ENCODE results near the gene STEEP1. TPM values are rescaled to one million over a fixed set of nuclear protein-coding genes. Genes with fewer than 3 reads are reported as not detected.

The STEEP1 gene
- total RNA-seq (2012; rRNA removed): 22.7 and 28.4 TPM in 2 replicates

- peak within 1 kb of the TSS; percentile 84 for H3K4me3 ChIP-seq (ENCODE audit: low read length)
- H3K36me3 ChIP-seq (ENCODE audit: insufficient read depth, low read length): peaks cover 3% of the 10 kb centered on the region
- no peaks in the 10 kb centered on the region for H3K9me3 ChIP-seq (replicated peaks; ENCODE audit: low read length)
- H3K4me2 ChIP-seq (ENCODE audit: low read length): peak within 1 kb of the TSS; percentile 78
- H3K27me3 ChIP-seq (ENCODE audit: control insufficient read depth, insufficient read depth, low read length): no peaks in the 10 kb centered on the region
- H3K4me1 ChIP-seq (ENCODE audit: control insufficient read depth, insufficient read depth, low read length): no peaks in the 10 kb centered on the region
- peak within 1 kb of the TSS; percentile 83 for H3K9ac ChIP-seq (ENCODE audit: low read depth, low read length)
These were observed at the start of gene STEEP1 for GRCh38 chrX:119565107-119565663. STEEP1 (minus strand) TSS chrX:119565409; CDS start chrX:119565355, 54 bp downstream.

DNA sequence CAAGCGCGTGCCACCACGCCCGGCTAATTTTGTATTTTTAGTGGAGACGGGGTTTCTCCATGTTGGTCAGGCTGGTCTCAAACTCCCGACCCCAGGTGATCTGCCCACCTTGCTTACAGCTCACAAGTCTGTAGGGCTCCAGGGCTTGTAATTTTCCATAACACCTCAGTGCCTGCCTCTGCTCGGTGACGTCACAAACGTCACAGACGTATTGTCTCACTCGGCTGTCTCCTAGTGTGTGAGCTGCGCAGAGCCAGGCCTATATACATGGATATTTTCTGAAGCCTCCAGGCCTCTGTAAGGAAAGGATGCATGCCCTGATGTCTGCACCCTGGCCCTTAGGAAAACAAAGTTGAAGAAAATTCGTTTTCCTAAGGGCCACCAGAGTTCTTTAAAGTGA, 49.6 kb upstream of the STEEP1 start:
- Histone ChIP-seq H3K27me3 (ENCODE audit: control insufficient read depth, insufficient read depth, low read length) (no peaks in the 10 kb centered on the region), H3K4me3 (ENCODE audit: low read length) (no peak overlapping the region), H3K36me3 (ENCODE audit: insufficient read depth, low read length) (no peaks in the 10 kb centered on the region), H3K4me2 (ENCODE audit: low read length) (no peak overlapping the region), H3K9me3 (replicated peaks; ENCODE audit: low read length) (no peaks in the 10 kb centered on the region), H3K4me1 (ENCODE audit: control insufficient read depth, insufficient read depth, low read length) (no peaks in the 10 kb centered on the region), H3K9ac (ENCODE audit: low read depth, low read length) (no peak overlapping the region)

DNA sequence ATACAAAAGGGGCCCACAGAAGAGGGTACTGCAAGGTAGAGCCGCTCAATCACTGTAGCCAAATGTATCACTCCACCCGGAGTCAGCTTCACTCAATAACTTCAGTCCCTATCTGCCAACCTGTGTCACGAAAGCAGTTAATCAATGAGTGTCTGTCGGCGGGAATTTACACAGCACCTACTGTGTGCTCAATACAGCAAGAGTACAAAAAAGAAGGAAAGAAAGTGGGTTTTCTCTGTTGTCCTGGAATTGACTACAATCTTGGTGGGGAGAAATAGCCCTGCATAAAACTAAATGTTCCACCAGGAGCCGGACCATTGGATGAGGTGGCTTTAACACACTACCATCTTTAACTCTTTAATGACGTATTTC, 41.8 kb upstream of the STEEP1 start:
- Histone ChIP-seq H3K36me3 (ENCODE audit: insufficient read depth, low read length) (no peaks in the 10 kb centered on the region), H3K9me3 (replicated peaks; ENCODE audit: low read length) (no peaks in the 10 kb centered on the region), H3K4me2 (ENCODE audit: low read length) (peak overlapping the region; percentile 80), H3K4me3 (ENCODE audit: low read length) (peak overlapping the region; percentile 84), H3K4me1 (ENCODE audit: control insufficient read depth, insufficient read depth, low read length) (no peaks in the 10 kb centered on the region), H3K9ac (ENCODE audit: low read depth, low read length) (peak overlapping the region; percentile 91), H3K27me3 (ENCODE audit: control insufficient read depth, insufficient read depth, low read length) (no peaks in the 10 kb centered on the region)

DNA sequence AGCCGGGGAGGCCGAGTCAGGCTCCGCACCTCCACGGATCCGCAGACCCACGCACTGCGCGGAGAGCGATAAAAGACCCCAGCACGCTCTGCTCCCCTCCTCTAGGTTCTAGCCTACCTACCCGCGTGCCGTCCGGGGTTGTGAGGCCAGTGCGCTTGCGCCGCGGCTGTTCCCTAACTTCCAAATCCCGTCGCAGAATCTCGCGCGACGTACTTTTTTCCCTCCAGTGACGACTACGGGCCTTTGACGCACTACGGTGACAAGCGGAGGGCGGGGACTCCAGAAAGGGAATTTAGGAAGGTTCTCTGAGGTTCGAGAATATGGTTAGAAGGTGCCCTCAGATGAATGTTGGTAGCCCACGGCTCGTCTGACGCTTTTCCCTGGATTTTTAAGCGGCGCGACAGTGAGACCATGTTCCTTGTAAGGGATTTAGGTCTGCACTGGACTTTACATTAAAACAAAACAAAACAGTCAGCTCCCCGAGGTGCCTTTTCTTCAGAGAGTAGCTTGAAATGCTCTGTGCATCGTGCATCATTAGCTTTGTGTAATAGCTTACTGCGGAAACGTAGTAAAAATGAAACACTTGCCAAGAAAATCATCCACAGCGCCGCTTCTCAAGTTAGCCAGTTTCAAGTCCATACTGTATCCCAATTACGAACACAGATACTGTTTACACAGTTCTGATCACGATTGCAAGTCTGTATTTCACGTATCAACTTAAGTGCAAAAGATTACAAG, 41.2 kb upstream of the STEEP1 start, which contains the start of gene NKRF:
TSS of gene NKRF (minus strand) at position 145 of the 738 bp plus-strand sequence.
- H3K9me3 ChIP-seq (replicated peaks; ENCODE audit: low read length): no peaks in the 10 kb centered on the region
- H3K27me3 ChIP-seq (ENCODE audit: control insufficient read depth, insufficient read depth, low read length): no peaks in the 10 kb centered on the region
- H3K4me2 ChIP-seq (ENCODE audit: low read length): peak within 1 kb of the TSS; percentile 80
- H3K4me1 ChIP-seq (ENCODE audit: control insufficient read depth, insufficient read depth, low read length): no peaks in the 10 kb centered on the region
- H3K9ac ChIP-seq (ENCODE audit: low read depth, low read length): peak within 1 kb of the TSS; percentile 91
- peak within 1 kb of the TSS; percentile 84 for H3K4me3 ChIP-seq (ENCODE audit: low read length)
- H3K36me3 ChIP-seq (ENCODE audit: insufficient read depth, low read length): no peaks in the 10 kb centered on the region

GRCh38 chrX:119605464-119606279, 40.5 kb upstream of the STEEP1 start:
- H3K9ac ChIP-seq (ENCODE audit: low read depth, low read length): peak overlapping the region; percentile 91
- H3K36me3 ChIP-seq (ENCODE audit: insufficient read depth, low read length): no peaks in the 10 kb centered on the region
- peak overlapping the region; percentile 80 for H3K4me2 ChIP-seq (ENCODE audit: low read length)
- no peaks in the 10 kb centered on the region for H3K9me3 ChIP-seq (replicated peaks; ENCODE audit: low read length)
- no peaks in the 10 kb centered on the region for H3K4me1 ChIP-seq (ENCODE audit: control insufficient read depth, insufficient read depth, low read length)
- peak overlapping the region; percentile 84 for H3K4me3 ChIP-seq (ENCODE audit: low read length)
- H3K27me3 ChIP-seq (ENCODE audit: control insufficient read depth, insufficient read depth, low read length): no peaks in the 10 kb centered on the region

DNA sequence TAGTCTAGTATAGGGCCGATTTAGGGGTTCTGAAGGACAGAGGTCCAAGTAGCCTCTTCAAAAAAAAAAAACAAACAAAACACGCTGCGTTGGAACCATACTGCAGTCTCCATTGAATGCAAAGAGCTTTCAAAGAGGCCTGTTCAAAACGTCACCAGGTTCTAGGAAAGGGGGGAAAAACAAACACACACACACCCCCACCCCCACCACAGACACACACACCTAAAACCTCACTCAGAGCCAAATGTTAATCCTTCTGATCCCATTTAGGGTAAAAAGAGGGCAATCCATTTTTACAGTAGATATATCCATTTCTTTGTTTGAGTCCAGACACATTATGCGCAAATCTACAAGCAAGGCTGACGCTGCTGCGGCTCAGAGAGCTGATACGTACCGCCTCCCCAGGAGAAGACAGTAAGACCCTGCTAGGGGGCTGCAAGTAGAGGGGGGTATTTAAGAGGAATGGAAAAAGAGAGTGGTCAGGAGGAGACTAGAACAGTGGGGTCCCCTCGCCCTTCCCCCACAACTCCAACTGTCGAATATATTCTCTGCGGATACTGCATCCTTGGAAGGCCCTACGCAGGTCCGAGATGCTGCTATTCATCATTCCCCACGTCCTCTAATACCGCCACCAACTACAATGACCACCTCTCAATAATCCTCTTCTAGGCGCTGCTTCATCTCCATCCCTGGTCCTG, 39.7 kb upstream of the STEEP1 start:
- Histone ChIP-seq H3K4me1 (ENCODE audit: control insufficient read depth, insufficient read depth, low read length) (no peaks in the 10 kb centered on the region), H3K4me2 (ENCODE audit: low read length) (peak overlapping the region; percentile 80), H3K9ac (ENCODE audit: low read depth, low read length) (peak overlapping the region; percentile 48), H3K36me3 (ENCODE audit: insufficient read depth, low read length) (no peaks in the 10 kb centered on the region), H3K9me3 (replicated peaks; ENCODE audit: low read length) (no peaks in the 10 kb centered on the region), H3K27me3 (ENCODE audit: control insufficient read depth, insufficient read depth, low read length) (no peaks in the 10 kb centered on the region), H3K4me3 (ENCODE audit: low read length) (peak overlapping the region; percentile 84)

- no peaks in the 10 kb centered on the region for H3K9me3 ChIP-seq (replicated peaks; ENCODE audit: low read length)
- no peak overlapping the region for H3K4me3 ChIP-seq (ENCODE audit: low read length)
- H3K4me2 ChIP-seq (ENCODE audit: low read length): no peak overlapping the region
- H3K27me3 ChIP-seq (ENCODE audit: control insufficient read depth, insufficient read depth, low read length): no peaks in the 10 kb centered on the region
- no peak overlapping the region for H3K9ac ChIP-seq (ENCODE audit: low read depth, low read length)
- no peaks in the 10 kb centered on the region for H3K4me1 ChIP-seq (ENCODE audit: control insufficient read depth, insufficient read depth, low read length)
- no peaks in the 10 kb centered on the region for H3K36me3 ChIP-seq (ENCODE audit: insufficient read depth, low read length)
These were observed 37.6 kb upstream of the STEEP1 start for GRCh38 chrX:119602701-119603255.

DNA sequence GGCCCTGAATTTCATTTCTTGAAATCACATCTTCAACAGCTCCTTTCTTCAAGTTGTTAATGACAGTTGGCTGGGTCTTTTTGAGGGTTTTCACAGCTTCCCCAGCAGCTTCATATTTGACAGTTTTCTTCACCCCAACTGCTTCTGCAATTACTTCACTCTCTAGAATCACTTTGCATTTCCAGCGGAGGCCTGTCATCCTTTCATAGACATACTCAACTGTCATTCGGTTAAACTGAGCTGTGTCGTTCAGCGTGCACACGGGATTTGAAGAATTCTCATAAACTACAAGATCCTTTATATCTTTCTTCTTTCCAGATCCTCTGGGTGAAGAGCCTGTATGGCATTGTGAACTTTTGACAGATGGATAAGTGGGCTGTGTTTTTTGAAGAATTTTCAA, 24.6 kb upstream of the STEEP1 start:
- Histone ChIP-seq H3K9me3 (replicated peaks; ENCODE audit: low read length) (no peaks in the 10 kb centered on the region), H3K4me3 (ENCODE audit: low read length) (no peak overlapping the region), H3K4me2 (ENCODE audit: low read length) (no peak overlapping the region), H3K4me1 (ENCODE audit: control insufficient read depth, insufficient read depth, low read length) (no peaks in the 10 kb centered on the region), H3K9ac (ENCODE audit: low read depth, low read length) (no peak overlapping the region), H3K36me3 (ENCODE audit: insufficient read depth, low read length) (peaks cover 11% of the 10 kb centered on the region), H3K27me3 (ENCODE audit: control insufficient read depth, insufficient read depth, low read length) (no peaks in the 10 kb centered on the region)

DNA sequence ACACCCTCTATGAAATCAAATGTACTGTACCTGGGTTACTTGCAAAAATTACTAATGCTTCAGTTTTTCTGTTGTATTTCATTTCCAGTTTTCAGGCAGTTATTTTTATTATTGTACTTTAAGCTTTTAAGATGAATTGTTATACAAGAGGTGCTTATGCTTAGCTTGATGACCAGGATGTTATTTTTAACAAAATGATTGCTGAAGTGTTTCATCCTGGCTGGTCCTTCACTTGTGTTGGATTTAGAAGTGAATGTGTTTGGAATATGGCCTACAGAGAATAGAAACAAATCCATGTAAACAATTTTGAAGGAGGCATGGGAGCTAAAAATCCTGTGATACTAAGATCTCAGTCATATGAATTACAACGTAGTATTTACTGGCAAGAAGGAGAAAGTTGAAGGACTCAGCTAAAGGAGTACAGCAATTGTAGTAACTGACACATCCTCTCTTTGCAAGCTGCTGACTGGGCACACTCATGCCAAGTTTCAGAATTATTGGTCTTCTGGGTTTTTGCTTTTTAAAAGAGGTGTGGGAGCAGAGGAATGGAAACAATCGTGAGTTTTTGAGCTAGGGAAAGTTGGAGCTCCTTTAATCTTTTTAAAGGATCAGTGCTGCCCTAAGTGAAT, 18.3 kb upstream of the STEEP1 start:
- no peaks in the 10 kb centered on the region for H3K9me3 ChIP-seq (replicated peaks; ENCODE audit: low read length)
- no peaks in the 10 kb centered on the region for H3K27me3 ChIP-seq (ENCODE audit: control insufficient read depth, insufficient read depth, low read length)
- H3K4me3 ChIP-seq (ENCODE audit: low read length): no peak overlapping the region
- no peak overlapping the region for H3K9ac ChIP-seq (ENCODE audit: low read depth, low read length)
- peaks cover 12% of the 10 kb centered on the region for H3K36me3 ChIP-seq (ENCODE audit: insufficient read depth, low read length)
- no peak overlapping the region for H3K4me2 ChIP-seq (ENCODE audit: low read length)
- no peaks in the 10 kb centered on the region for H3K4me1 ChIP-seq (ENCODE audit: control insufficient read depth, insufficient read depth, low read length)

- no peak overlapping the region for H3K4me2 ChIP-seq (ENCODE audit: low read length)
- no peak overlapping the region for H3K4me3 ChIP-seq (ENCODE audit: low read length)
- H3K27me3 ChIP-seq (ENCODE audit: control insufficient read depth, insufficient read depth, low read length): no peaks in the 10 kb centered on the region
- H3K36me3 ChIP-seq (ENCODE audit: insufficient read depth, low read length): peaks cover 16% of the 10 kb centered on the region
- H3K9me3 ChIP-seq (replicated peaks; ENCODE audit: low read length): no peaks in the 10 kb centered on the region
- H3K9ac ChIP-seq (ENCODE audit: low read depth, low read length): no peak overlapping the region
- H3K4me1 ChIP-seq (ENCODE audit: control insufficient read depth, insufficient read depth, low read length): peaks cover 9% of the 10 kb centered on the region
These were observed 14.2 kb upstream of the STEEP1 start for GRCh38 chrX:119579414-119579813.

Data from skeletal muscle satellite cell (primary cell).